Measurements from ENCODE around the gene GPC4.

The GPC4 gene

DNA sequence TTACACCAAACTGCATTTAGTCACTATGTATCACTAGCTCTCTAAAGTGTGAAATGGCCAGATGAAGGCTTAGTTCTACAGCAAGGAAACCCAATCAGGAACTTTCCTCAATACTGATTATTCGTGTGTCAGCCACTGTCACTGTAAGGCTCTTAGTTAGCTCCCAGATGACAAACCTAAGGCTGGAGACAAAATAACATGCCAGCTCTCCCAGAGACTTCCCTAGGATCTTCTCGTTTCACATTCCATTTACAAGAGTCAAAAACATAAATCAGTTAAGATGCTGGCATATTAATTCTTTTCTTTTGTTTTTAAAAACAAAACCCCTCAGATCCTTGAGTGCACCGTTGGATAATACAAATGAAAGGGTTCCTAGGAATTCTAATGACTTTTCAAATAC, 109.0 kb downstream of the GPC4 start:
- Histone ChIP-seq H3K79me2 (ENCODE audit: insufficient read depth, low read length) (no peaks in the 10 kb centered on the region), H3F3A (ENCODE audit: insufficient read depth, low read length) (no peaks in the 10 kb centered on the region), H3K9me3 (ENCODE audit: low read length) (no peaks in the 10 kb centered on the region), H3K27me3 (ENCODE audit: insufficient read depth, low read length) (no peaks in the 10 kb centered on the region), H2AFZ (ENCODE audit: low read length) (no peak overlapping the region), H3K36me3 (ENCODE audit: insufficient read depth, low read length) (no peaks in the 10 kb centered on the region), H3K9ac (ENCODE audit: low read length) (no peak overlapping the region), H3K4me3 (ENCODE audit: low read depth, low read length, poor library complexity, severe bottlenecking) (no peak overlapping the region), H3K4me1 (ENCODE audit: insufficient read depth, low read length, severe bottlenecking) (no peaks in the 10 kb centered on the region), H4K20me1 (ENCODE audit: insufficient read depth, low read length) (no peaks in the 10 kb centered on the region), H3K27ac (ENCODE audit: low read depth, low read length, poor library complexity, severe bottlenecking) (no peak overlapping the region), H3K9me2 (ENCODE audit: low read depth, low read length) (no peaks in the 10 kb centered on the region), H3K4me2 (ENCODE audit: low read length) (no peak overlapping the region)
- no peak for TF ChIP-seq EZH2 (IDR thresholded peaks at IDR 0.05; ENCODE audit: borderline replicate concordance, low read length)
- TF ChIP-seq CTCF (IDR thresholded peaks at IDR 0.05; ENCODE audit: low read length), result no peak

GRCh38 chrX:133305348-133305747, 109.9 kb downstream of the GPC4 start:
- H2AFZ ChIP-seq (ENCODE audit: low read length), result no peak overlapping the region
- no peak overlapping the region for H3K4me3 ChIP-seq (ENCODE audit: low read depth, low read length, poor library complexity, severe bottlenecking)
- no peak overlapping the region for H3K9ac ChIP-seq (ENCODE audit: low read length)
- H3K4me2 ChIP-seq (ENCODE audit: low read length), result no peak overlapping the region
- H3K27me3 ChIP-seq (ENCODE audit: insufficient read depth, low read length), result no peaks in the 10 kb centered on the region
- H3K36me3 ChIP-seq (ENCODE audit: insufficient read depth, low read length), result no peaks in the 10 kb centered on the region
- H3K9me3 ChIP-seq (ENCODE audit: low read length), result no peaks in the 10 kb centered on the region
- TF ChIP-seq EZH2 (IDR thresholded peaks at IDR 0.05; ENCODE audit: borderline replicate concordance, low read length), result no peak
- H3K4me1 ChIP-seq (ENCODE audit: insufficient read depth, low read length, severe bottlenecking), result no peaks in the 10 kb centered on the region
- no peak overlapping the region for H3K27ac ChIP-seq (ENCODE audit: low read depth, low read length, poor library complexity, severe bottlenecking)
- no peaks in the 10 kb centered on the region for H3K9me2 ChIP-seq (ENCODE audit: low read depth, low read length)
- H4K20me1 ChIP-seq (ENCODE audit: insufficient read depth, low read length), result no peaks in the 10 kb centered on the region
- no peaks in the 10 kb centered on the region for H3K79me2 ChIP-seq (ENCODE audit: insufficient read depth, low read length)
- no peaks in the 10 kb centered on the region for H3F3A ChIP-seq (ENCODE audit: insufficient read depth, low read length)

GRCh38 chrX:133302775-133303445, 112.4 kb downstream of the GPC4 start:
- Histone ChIP-seq H3K36me3 (ENCODE audit: insufficient read depth, low read length) (no peaks in the 10 kb centered on the region), H3K4me2 (ENCODE audit: low read length) (no peak overlapping the region), H4K20me1 (ENCODE audit: insufficient read depth, low read length) (no peaks in the 10 kb centered on the region), H3K27me3 (ENCODE audit: insufficient read depth, low read length) (no peaks in the 10 kb centered on the region), H2AFZ (ENCODE audit: low read length) (no peak overlapping the region), H3K27ac (ENCODE audit: low read depth, low read length, poor library complexity, severe bottlenecking) (no peak overlapping the region), H3K79me2 (ENCODE audit: insufficient read depth, low read length) (no peaks in the 10 kb centered on the region), H3F3A (ENCODE audit: insufficient read depth, low read length) (no peaks in the 10 kb centered on the region), H3K9ac (ENCODE audit: low read length) (no peak overlapping the region), H3K9me3 (ENCODE audit: low read length) (no peaks in the 10 kb centered on the region), H3K4me3 (ENCODE audit: low read depth, low read length, poor library complexity, severe bottlenecking) (no peak overlapping the region), H3K9me2 (ENCODE audit: low read depth, low read length) (no peaks in the 10 kb centered on the region), H3K4me1 (ENCODE audit: insufficient read depth, low read length, severe bottlenecking) (no peaks in the 10 kb centered on the region)
- TF ChIP-seq EZH2 (IDR thresholded peaks at IDR 0.05; ENCODE audit: borderline replicate concordance, low read length) (no peak), CTCF (IDR thresholded peaks at IDR 0.05; ENCODE audit: low read length) (no peak)

GRCh38 chrX:133300591-133300990, 114.7 kb downstream of the GPC4 start:
- Histone ChIP-seq H3K36me3 (ENCODE audit: insufficient read depth, low read length) (no peaks in the 10 kb centered on the region), H3K27ac (ENCODE audit: low read depth, low read length, poor library complexity, severe bottlenecking) (no peak overlapping the region), H3K79me2 (ENCODE audit: insufficient read depth, low read length) (no peaks in the 10 kb centered on the region), H3F3A (ENCODE audit: insufficient read depth, low read length) (no peaks in the 10 kb centered on the region), H3K9me2 (ENCODE audit: low read depth, low read length) (no peaks in the 10 kb centered on the region), H3K4me2 (ENCODE audit: low read length) (no peak overlapping the region), H3K4me3 (ENCODE audit: low read depth, low read length, poor library complexity, severe bottlenecking) (no peak overlapping the region), H3K4me1 (ENCODE audit: insufficient read depth, low read length, severe bottlenecking) (no peaks in the 10 kb centered on the region), H4K20me1 (ENCODE audit: insufficient read depth, low read length) (no peaks in the 10 kb centered on the region), H3K27me3 (ENCODE audit: insufficient read depth, low read length) (no peaks in the 10 kb centered on the region), H3K9me3 (ENCODE audit: low read length) (no peaks in the 10 kb centered on the region), H3K9ac (ENCODE audit: low read length) (no peak overlapping the region), H2AFZ (ENCODE audit: low read length) (no peak overlapping the region)
- TF ChIP-seq EZH2 (IDR thresholded peaks at IDR 0.05; ENCODE audit: borderline replicate concordance, low read length) (no peak), CTCF (IDR thresholded peaks at IDR 0.05; ENCODE audit: low read length) (no peak)

Measured in OCI-LY1 (cell line).